Measurements from ENCODE around the gene SIGLEC8.
"Not testable (repeated sequence)": the region's sequence is repeated elsewhere in the genome, so short reads cannot be mapped to it uniquely, and the experiment has no call there.

The SIGLEC8 gene

DNA sequence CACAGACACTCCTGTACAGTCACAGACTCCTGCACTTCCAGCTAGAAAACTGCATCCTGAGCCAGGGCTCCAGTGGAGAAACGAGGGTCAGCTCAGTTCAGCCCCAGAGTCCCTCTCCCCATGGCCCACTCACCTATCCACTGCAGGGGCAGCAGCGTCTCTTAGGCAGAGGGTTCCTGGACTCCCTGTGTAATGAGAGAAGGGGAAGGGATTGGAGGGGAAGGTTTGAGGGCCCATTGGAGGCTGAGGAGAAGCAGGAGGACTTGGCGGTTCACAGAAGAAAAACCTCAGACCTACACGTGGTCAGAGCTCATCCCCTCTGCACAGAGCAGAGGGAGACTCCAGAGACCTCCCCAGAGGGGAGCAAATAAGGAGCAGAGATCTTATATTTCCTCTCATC is 10.9 kb upstream of the SIGLEC8 start:
- no peak for TF ChIP-seq CTCF (IDR thresholded peaks at IDR 0.05; ENCODE audit: control insufficient read depth, insufficient read depth, low read depth, low read length, missing control alignments)
- no peak for DNase-seq (ENCODE audit: low read depth)
- no peak overlapping the region for H3K4me3 ChIP-seq (ENCODE audit: control insufficient read depth, low read depth, low read length)

- TF ChIP-seq CTCF (IDR thresholded peaks at IDR 0.05; ENCODE audit: control insufficient read depth, insufficient read depth, low read depth, low read length, missing control alignments): no peak
- no peak for DNase-seq (ENCODE audit: low read depth)
- H3K4me3 ChIP-seq (ENCODE audit: control insufficient read depth, low read depth, low read length): no peak overlapping the region
Measured at GRCh38 chr19:51468545-51468920, 10.3 kb upstream of the SIGLEC8 start.

DNA sequence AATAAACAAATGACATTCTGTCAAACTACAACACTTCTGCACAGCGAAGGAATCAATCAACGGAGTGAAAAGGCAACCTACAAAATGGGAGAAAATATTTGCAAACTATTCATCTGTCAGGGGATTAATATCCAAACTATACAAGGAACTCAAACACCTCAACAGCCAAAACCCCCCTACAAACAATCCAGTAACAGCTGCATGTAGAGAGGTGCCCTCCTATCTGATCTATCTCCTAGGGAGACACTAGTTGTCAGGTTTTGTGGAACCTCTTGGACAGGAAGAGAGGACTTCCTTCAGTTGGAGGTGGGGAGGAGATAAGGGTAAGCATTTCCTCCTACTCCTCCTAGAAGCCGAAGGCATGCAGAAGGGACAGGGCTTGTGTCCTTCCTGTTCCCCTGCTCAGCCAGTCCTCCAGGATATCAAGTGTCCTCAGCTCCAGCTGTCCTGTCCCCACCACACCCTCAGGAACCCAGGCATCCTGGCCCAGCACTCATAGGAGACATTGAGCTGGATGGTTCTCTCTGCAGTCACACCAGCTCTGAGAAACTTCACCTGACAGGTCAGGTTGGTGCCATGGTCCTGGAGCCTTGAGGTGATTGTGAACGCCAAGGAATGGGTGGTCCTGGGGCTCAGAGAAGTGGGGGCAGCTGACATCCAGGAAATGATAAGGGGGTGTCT is 9.8 kb upstream of the SIGLEC8 start:
- no peak overlapping the region for H3K4me3 ChIP-seq (ENCODE audit: control insufficient read depth, low read depth, low read length)
- DNase-seq (ENCODE audit: low read depth): no peak
- TF ChIP-seq CTCF (IDR thresholded peaks at IDR 0.05; ENCODE audit: control insufficient read depth, insufficient read depth, low read depth, low read length, missing control alignments): no peak

- no peak for TF ChIP-seq CTCF (IDR thresholded peaks at IDR 0.05; ENCODE audit: control insufficient read depth, insufficient read depth, low read depth, low read length, missing control alignments)
- no peak for DNase-seq (ENCODE audit: low read depth)
- H3K4me3 ChIP-seq (ENCODE audit: control insufficient read depth, low read depth, low read length): no peak overlapping the region
Measured at GRCh38 chr19:51466723-51467122, 8.5 kb upstream of the SIGLEC8 start.

DNA sequence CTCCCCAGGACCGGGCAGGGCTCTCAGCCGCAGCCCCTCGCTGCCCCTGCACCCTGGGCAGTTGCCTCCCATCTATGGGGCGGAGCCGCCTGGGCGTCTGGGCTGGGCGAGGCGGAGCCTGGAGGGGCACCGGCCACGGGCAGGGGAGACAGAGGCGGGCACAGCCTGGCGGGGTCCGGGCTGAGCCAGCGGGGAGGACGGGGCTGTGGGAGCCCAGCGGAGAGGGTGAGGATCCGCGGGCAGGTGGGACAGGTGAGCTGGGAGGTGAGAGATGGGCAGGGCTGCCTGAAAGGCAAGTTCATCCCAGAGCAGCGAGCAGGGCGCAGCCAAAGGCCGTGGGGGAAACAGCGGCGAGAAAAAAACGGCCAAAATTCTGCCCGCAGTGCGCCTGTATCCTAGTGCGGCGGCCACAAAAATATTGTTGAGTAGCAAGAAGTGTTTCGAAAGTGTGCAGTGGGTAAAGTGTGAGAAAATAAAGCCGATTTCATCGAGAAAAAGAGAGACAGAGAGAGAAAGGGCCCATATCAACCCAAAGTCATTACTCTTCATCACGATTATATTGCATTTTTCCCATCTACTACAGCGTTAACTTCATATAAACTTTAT is 5.8 kb upstream of the SIGLEC8 start:
- not testable (repeated sequence) for H3K4me3 ChIP-seq (ENCODE audit: control insufficient read depth, low read depth, low read length); DNase-seq (ENCODE audit: low read depth)

DNA sequence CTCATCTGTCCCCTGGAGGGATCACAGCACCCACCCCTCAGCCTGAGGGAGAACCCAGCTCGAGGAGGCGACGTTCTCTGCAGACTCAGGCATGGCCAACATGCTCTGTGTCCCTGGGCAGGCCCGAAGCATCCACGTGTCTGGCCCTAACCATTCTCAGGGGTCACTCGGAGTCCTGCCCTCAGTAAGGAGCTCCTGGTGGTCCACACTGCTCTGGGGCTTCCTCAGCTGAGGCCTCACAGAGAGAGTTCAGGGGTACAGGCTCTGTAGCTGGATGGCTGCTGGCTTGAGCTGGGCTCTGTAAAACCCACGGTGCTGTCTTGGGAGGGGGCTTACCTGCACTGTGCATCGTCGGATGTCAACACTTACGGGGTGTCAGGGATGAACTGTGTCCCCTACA is 4.4 kb upstream of the SIGLEC8 start:
- TF ChIP-seq CTCF (IDR thresholded peaks at IDR 0.05; ENCODE audit: control insufficient read depth, insufficient read depth, low read depth, low read length, missing control alignments): no peak
- no peak overlapping the region for H3K4me3 ChIP-seq (ENCODE audit: control insufficient read depth, low read depth, low read length)
- DNase-seq (ENCODE audit: low read depth): no peak

GRCh38 chr19:51462276-51462675 is 4.0 kb upstream of the SIGLEC8 start:
- no peak overlapping the region for H3K4me3 ChIP-seq (ENCODE audit: control insufficient read depth, low read depth, low read length)
- TF ChIP-seq CTCF (IDR thresholded peaks at IDR 0.05; ENCODE audit: control insufficient read depth, insufficient read depth, low read depth, low read length, missing control alignments): no peak
- DNase-seq (ENCODE audit: low read depth): no peak

All from AG09309 (cell line).